HG02852 (cell line): Measurements from ENCODE around the gene NRXN3.

Source experiments
- ATAC-seq: cut with Tn5 transposase; IDR thresholded peaks from one replicate; pipeline ENCODE4 v1.9.1; 2021; ENCODE audit warnings: mild to moderate bottlenecking, moderate library complexity; ENCODE audit not compliant: unreplicated experiment

NRXN3 gene

GRCh38 chr14:79583738-79584408 is 1413.7 kb downstream of the NRXN3 start:
- ATAC-seq: no peak

GRCh38 chr14:79584679-79585078 is 1414.5 kb downstream of the NRXN3 start:
- ATAC-seq: no peak

- no peak for ATAC-seq
These were observed 1415.7 kb downstream of the NRXN3 start for GRCh38 chr14:79585845-79586244.

GRCh38 chr14:79586416-79586815 is 1416.2 kb downstream of the NRXN3 start:
- ATAC-seq: no peak

GRCh38 chr14:79586989-79587598 is 1416.9 kb downstream of the NRXN3 start:
- ATAC-seq: no peak

- ATAC-seq: no peak
These were observed 1417.7 kb downstream of the NRXN3 start for GRCh38 chr14:79587875-79588274.

- ATAC-seq: no peak
These were observed 1418.2 kb downstream of the NRXN3 start for GRCh38 chr14:79588398-79588797.

- no peak for ATAC-seq
These were observed 1426.4 kb downstream of the NRXN3 start for GRCh38 chr14:79596551-79596950.

- no peak for ATAC-seq
These were observed 1427.4 kb downstream of the NRXN3 start for GRCh38 chr14:79597566-79597965.

GRCh38 chr14:79598339-79598738 is 1428.2 kb downstream of the NRXN3 start:
- no peak for ATAC-seq

- ATAC-seq: no peak
These were observed 1429.1 kb downstream of the NRXN3 start for GRCh38 chr14:79599239-79599638.

- no peak for ATAC-seq
These were observed 1430.2 kb downstream of the NRXN3 start for GRCh38 chr14:79600406-79600805.

GRCh38 chr14:79601579-79601978 is 1431.4 kb downstream of the NRXN3 start:
- no peak for ATAC-seq

- ATAC-seq: no peak
These were observed 1431.9 kb downstream of the NRXN3 start for GRCh38 chr14:79602045-79602444.

- no peak for ATAC-seq
These were observed 1432.6 kb downstream of the NRXN3 start for GRCh38 chr14:79602742-79603141.

GRCh38 chr14:79605849-79606248 is 1435.7 kb downstream of the NRXN3 start:
- ATAC-seq: no peak

- ATAC-seq: no peak
These were observed 1438.3 kb downstream of the NRXN3 start for GRCh38 chr14:79608446-79608845.

GRCh38 chr14:79613625-79614024 is 1443.5 kb downstream of the NRXN3 start:
- no peak for ATAC-seq

GRCh38 chr14:79614448-79614847 is 1444.3 kb downstream of the NRXN3 start:
- ATAC-seq: no peak

GRCh38 chr14:79627058-79627457 is 1456.9 kb downstream of the NRXN3 start:
- no peak for ATAC-seq

GRCh38 chr14:79629411-79630287 is 1459.5 kb downstream of the NRXN3 start:
- ATAC-seq: no peak
